RWPE2 (cell line): ENCODE results near the gene CYP4F12.

Source experiments
- ATAC-seq: fragments of 200-7000 bp; cut with Tn5 transposase; 3 replicates; pipeline ENCODE4 v1.9.1; 2021; ENCODE audit warnings: low read depth
- DNase-seq: peaks from one replicate; pipeline ENCODE4 v3.0.0-alpha.2; 2020; ENCODE audit warnings: low spot score
- H3K27ac ChIP-seq: fragments of 450-650 bp; 2 replicates; pipeline ENCODE4 v1.5.1; 2017; ENCODE audit warnings: mild to moderate bottlenecking; ENCODE audit not compliant: poor library complexity, severe bottlenecking
- H3K27me3 ChIP-seq: fragments of 250-450 bp; sonication (Bioruptor Pico); 2 replicates; pipeline ENCODE4 v1.5.1; 2021; ENCODE audit warnings: mild to moderate bottlenecking, moderate library complexity; ENCODE audit not compliant: insufficient read depth, poor library complexity, severe bottlenecking
- H3K36me3 ChIP-seq: fragments of 250-450 bp; sonication (Bioruptor Pico); 2 replicates; pipeline ENCODE4 v1.5.1; 2020; ENCODE audit warnings: low read depth, mild to moderate bottlenecking, moderate library complexity
- H3K4me1 ChIP-seq: fragments of 250-450 bp; sonication (Bioruptor Pico); 2 replicates; pipeline ENCODE4 v1.5.1; 2021; ENCODE audit warnings: mild to moderate bottlenecking, moderate library complexity; ENCODE audit not compliant: insufficient read depth, poor library complexity, severe bottlenecking
- H3K4me3 ChIP-seq: fragments of 250-450 bp; sonication (Bioruptor Pico); 2 replicates; pipeline ENCODE4 v1.5.1; 2021; ENCODE audit warnings: mild to moderate bottlenecking, moderate library complexity; ENCODE audit not compliant: severe bottlenecking
- H3K9me3 ChIP-seq: fragments of 250-450 bp; sonication (Bioruptor Pico); 2 replicates; pipeline ENCODE4 v1.5.1; 2021; ENCODE audit warnings: mild to moderate bottlenecking, moderate library complexity; ENCODE audit not compliant: severe bottlenecking
- TF ChIP-seq, protein P1 (sequence below): fragments of 450-650 bp; IDR thresholded peaks from one replicate; pipeline ENCODE4 v1.5.1; 2017; ENCODE audit warnings: mild to moderate bottlenecking, moderate library complexity; ENCODE audit not compliant: poor library complexity, severe bottlenecking

The CYP4F12 gene

GRCh38 chr19:15663247-15663646, 9.6 kb upstream of the CYP4F12 start:
- Histone ChIP-seq H3K27me3 (no peaks in the 10 kb centered on the region), H3K4me3 (no peak overlapping the region), H3K27ac (no peak overlapping the region), H3K9me3 (no peaks in the 10 kb centered on the region), H3K4me1 (no peaks in the 10 kb centered on the region), H3K36me3 (no peaks in the 10 kb centered on the region)
- DNase-seq, result no peak
- ATAC-seq, result no peak
- TF ChIP-seq, protein P1, sequence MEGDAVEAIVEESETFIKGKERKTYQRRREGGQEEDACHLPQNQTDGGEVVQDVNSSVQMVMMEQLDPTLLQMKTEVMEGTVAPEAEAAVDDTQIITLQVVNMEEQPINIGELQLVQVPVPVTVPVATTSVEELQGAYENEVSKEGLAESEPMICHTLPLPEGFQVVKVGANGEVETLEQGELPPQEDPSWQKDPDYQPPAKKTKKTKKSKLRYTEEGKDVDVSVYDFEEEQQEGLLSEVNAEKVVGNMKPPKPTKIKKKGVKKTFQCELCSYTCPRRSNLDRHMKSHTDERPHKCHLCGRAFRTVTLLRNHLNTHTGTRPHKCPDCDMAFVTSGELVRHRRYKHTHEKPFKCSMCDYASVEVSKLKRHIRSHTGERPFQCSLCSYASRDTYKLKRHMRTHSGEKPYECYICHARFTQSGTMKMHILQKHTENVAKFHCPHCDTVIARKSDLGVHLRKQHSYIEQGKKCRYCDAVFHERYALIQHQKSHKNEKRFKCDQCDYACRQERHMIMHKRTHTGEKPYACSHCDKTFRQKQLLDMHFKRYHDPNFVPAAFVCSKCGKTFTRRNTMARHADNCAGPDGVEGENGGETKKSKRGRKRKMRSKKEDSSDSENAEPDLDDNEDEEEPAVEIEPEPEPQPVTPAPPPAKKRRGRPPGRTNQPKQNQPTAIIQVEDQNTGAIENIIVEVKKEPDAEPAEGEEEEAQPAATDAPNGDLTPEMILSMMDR, result no peak

- H3K9me3 ChIP-seq, result no peaks in the 10 kb centered on the region
- no peak overlapping the region for H3K27ac ChIP-seq
- no peak for ATAC-seq
- TF ChIP-seq, protein P1, result no peak
- H3K4me3 ChIP-seq, result no peak overlapping the region
- peaks cover 2% of the 10 kb centered on the region for H3K27me3 ChIP-seq
- H3K36me3 ChIP-seq, result no peaks in the 10 kb centered on the region
- no peaks in the 10 kb centered on the region for H3K4me1 ChIP-seq
- DNase-seq, result no peak
These were observed 6.7 kb upstream of the CYP4F12 start for GRCh38 chr19:15666186-15666585.

DNA sequence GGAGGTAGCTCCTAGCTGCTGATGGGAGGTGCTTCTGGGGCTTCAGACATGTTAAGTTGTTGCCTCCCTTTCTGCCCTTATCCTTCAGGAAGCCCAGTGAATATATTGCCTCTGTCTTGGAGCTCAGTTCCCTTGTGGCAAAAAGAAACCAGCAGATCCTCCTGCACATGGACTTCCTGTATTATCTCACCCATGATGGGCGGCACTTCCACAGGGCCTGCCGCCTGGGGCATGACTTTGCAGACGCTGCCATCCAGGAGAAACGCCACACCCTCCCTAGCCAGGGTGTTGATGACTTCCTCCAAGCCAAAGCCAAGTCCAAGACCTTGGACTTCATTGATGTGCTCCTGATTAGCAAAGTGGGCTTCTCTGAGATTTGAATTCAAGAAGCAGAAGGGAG, 6.0 kb upstream of the CYP4F12 start:
- H3K27me3 ChIP-seq, result peaks cover 2% of the 10 kb centered on the region
- no peaks in the 10 kb centered on the region for H3K9me3 ChIP-seq
- DNase-seq (no peak), ATAC-seq (no peak)
- H3K27ac ChIP-seq, result no peak overlapping the region
- TF ChIP-seq, protein P1, result no peak
- no peak overlapping the region for H3K4me3 ChIP-seq
- H3K36me3 ChIP-seq, result no peaks in the 10 kb centered on the region
- no peaks in the 10 kb centered on the region for H3K4me1 ChIP-seq

- H3K27me3 ChIP-seq, result peaks cover 2% of the 10 kb centered on the region
- no peaks in the 10 kb centered on the region for H3K4me1 ChIP-seq
- no peak overlapping the region for H3K4me3 ChIP-seq
- no peak overlapping the region for H3K27ac ChIP-seq
- H3K9me3 ChIP-seq, result no peaks in the 10 kb centered on the region
- ATAC-seq (no peak), DNase-seq (no peak)
- TF ChIP-seq, protein P1, result no peak
- no peaks in the 10 kb centered on the region for H3K36me3 ChIP-seq
These were observed 3.4 kb upstream of the CYP4F12 start for GRCh38 chr19:15669440-15669839.

DNA sequence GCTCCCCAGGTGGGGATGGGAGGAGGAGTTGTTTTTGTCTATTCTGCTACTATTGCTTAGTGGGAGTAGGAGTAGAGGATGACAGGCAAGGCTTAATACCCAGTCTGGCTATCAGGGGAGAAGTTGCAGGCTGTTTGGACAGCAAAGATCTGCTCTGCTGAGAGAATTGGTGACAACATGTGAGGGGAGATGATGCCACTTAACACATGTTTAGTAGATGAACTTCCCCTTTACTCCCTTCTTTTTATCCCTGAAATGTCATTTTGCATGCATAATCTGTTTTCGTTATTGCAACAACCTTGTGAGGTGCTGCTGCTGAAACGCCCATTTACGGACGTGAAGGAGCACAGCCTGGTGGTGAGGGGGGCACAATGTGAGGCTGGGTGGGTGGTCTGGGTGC, 3.0 kb upstream of the CYP4F12 start:
- TF ChIP-seq, protein P1, result no peak
- H3K9me3 ChIP-seq, result no peaks in the 10 kb centered on the region
- ATAC-seq, result no peak

More for the DNA sequence above, 3.0 kb upstream of the CYP4F12 start:
- Histone ChIP-seq H3K27ac (no peak overlapping the region), H3K4me1 (no peaks in the 10 kb centered on the region), H3K36me3 (no peaks in the 10 kb centered on the region), H3K4me3 (no peak overlapping the region), H3K27me3 (peaks cover 2% of the 10 kb centered on the region)
- no peak for DNase-seq
